Islet of Langerhans (tissue), 1 donor: ENCODE results near the gene TCF19.
"Not testable (repeated sequence)": the region's sequence is repeated elsewhere in the genome, so short reads cannot be mapped to it uniquely, and the experiment has no call there.

Source experiments
- FAIRE-seq: peaks from one replicate; lab custom pipeline; 2011; peaks lifted over from hg19 to GRCh38; lab: Jason Lieb, UNC

The TCF19 gene

DNA sequence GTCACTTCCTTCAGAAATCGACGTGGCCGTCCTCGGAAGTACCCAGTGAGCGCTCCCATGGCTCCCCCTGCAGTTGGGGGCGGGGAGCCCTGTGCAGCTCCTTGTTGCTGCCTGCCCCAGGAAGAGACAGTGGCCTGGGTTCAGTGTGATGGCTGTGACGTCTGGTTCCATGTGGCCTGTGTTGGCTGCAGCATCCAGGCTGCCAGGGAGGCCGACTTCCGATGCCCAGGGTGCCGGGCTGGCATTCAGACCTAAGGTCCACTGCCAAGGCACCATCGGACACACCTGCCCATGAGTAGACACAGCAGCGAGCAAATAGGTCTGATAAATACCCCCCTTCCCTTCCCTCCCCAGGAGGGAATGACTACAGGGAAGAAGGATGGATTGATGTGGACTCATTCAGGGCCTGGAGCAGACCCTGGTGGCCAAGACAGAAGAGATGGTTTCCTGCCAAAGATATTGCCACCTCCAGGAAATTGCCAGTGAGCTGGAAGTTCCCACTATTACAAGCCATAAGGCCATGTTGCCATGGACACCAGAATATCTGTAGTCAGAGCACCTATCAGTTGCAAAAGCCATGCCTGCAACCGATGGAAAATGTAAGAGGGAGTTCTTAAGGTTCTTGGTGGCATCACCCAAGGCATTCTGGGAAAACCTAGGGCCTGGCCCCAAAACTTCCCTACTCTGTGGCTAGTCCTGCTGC, 4.2 kb downstream of the TCF19 start:
- no peak for FAIRE-seq

DNA sequence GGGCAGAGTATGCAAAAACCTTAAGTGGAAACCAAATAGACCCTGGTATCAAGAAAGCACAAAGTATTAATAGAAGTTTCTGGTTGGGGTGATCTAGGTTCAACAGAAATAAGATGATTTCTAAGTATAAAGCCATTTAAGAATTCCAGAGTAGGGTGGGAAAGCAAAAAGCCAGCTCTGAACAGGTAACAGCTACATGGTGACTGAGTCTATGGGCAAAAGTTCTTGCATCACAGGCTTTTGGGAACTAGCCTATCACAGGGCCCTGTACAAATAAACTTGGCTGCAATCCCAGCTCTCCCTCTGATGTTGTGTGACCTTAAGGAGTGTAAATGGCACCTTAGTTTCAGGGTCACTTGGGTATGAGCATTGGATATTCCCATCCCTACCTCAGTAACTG, 5.5 kb downstream of the TCF19 start:
- FAIRE-seq = no peak

DNA sequence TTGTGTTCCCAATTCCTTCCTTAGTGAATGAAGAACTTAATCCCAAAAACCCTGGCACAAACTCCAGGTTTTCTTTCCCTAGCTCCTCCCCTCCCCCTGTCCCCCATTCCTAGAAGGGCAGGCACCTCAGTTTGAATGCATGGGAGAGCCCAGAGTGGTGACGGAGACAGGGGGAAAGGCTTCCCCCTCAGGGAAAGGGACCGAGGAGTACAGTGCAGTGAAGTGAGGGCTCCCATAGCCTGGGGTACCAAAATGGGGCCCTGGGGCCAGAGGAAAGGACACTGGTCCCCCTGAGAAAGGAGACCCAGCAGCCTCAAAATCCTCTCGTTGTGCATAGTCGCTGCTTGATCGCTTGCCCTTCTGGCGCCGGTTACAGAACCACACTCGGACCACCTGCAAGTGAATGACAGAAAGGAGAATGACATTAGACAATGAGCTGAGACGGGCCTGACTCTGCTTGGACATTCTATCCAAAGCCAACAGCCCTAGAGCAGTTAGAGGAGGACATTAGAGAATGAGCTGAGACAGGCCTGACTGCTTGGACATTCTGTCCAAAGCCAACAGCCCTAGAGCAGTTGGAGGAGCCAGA, 6.2 kb downstream of the TCF19 start:
- not testable (repeated sequence) for FAIRE-seq

DNA sequence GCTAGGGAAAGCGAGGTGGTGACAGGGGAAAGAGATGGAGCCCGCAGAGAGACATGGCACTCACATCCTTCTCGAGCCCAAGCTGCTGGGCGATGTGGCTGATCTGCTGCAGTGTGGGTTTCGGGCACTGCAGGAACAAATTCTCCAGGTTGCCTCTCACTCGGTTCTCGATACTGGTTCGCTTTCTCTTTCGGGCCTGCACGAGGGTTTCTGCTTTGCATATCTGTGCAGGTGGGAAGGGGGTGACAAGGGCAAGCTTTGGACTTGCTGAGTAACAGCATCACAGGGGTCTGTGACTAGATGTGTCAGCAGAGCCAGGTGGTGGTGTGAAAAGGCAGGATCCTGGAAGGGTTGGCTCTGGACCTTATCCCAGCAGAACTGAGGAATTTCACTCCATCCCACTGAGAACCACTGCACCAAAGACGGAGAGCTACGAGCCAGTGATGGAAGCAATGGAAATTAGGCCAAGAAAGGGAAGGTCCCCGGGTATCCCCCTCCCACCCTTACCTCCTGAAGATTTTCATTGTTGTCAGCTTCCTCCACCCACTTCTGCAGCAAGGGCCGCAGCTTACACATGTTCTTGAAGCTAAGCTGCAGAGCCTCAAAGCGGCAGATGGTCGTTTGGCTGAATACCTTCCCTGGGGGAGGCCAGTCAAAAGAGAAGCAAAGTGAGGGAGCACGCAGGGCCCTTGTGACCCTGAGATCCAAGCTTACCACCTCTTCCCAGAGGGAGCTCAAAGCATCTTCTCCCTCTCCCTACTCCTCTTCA, 6.9 kb downstream of the TCF19 start:
- FAIRE-seq = not testable (repeated sequence)

DNA sequence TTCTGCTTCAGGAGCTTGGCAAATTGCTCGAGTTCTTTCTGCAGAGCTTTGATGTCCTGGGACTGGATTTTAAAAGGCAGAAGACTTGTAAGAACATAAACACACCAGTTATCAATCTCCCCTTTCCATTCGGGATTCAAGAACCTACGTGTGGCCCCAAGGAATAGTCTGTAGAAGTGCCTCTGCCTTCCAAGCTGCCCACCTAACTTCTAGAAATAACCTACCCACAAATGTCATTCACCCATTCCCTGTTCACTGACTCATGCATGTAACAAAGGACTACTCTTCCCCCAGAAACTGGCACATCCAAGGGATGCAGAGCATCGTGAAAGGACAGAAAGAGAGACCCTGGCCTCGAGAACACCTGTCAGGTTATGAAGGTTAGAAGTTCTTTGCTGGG, 7.6 kb downstream of the TCF19 start:
- FAIRE-seq = no peak

DNA sequence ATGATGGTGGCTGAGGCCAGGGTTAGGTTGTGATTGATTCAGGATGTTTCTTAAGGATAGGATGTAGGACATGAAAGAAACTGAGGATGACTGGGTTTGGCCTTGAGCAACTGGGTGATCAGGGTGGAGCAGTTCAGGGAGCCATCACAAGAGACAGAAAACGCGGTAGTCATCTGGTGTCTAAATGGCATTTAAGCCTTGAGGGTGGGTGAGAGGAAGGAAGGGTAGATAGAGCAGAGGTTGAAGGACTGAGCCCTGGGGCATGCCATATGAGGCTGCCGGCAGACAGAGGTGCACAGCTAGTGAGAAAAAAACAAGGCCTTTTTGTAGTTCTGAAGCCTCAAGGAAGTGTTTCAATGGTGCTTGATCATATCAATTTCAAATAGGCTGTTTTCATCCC, 10.2 kb downstream of the TCF19 start:
- FAIRE-seq = no peak

DNA sequence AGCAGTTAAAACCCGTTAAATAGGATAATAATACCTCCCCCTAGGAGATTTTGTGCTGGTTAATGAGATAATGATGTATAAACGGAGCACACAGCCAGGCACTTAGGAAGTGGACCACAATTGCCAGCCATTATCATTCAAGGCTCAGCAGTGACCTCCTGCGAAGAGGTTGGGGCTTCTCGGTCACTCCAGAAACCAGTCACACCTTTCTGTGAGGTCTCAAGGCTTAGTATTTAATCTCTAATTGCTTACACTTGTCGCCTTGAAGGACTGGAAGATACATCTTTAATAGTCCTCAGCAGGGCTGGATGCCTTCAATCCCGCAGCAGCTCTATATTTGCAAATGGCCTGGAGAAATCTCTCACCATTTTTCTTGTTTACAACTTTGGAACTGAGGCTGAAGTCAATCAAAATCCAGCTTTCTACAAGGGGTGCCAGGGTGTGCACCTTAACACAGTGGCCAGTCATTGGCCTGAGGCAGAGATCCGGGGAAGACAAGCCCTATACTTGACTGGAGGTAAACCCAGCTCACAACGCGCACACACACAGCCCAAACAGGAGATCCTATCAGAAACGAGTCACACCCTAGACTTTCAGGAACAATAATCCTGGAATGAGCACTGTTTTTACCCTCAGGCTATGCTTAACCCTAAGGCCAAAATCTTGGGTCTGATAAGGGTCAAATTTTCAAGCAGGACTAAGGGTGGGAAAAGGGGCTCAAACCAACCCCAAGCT, 10.9 kb downstream of the TCF19 start:
- FAIRE-seq = no peak

DNA sequence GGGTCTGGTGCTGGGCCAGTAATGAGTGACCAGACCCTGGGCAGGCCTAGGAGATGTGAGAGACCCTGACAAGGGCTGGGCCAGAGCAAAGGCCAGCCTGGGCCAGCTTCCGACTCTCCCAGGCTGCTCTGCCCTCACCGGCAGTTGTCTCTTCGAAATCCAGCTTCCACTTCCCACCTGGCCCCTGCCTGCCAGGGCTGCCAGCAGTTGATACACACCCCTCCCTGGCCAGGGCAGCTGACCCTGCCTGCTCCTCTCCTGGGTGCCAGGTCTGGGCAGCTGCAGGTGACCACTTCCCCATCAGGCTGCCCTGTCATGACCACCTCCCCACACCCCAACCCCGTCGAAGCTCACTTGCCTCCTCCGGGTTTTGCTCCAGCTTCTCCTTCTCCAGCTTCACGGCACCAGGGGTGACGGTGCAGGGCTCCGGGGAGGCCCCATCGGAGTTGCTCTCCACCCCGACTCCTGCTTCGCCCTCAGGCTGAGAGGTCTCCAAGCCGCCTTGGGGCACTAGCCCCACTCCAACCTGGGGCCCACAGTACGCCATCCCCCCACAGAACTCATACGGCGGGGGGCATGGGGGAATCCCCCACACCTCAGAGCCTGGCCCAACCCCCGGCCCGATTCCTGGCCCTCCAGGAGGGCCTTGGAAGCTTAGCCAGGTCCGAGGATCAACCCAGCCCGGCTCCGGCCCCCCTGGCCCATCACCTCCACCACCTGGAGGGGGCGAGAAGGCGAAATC, 11.6 kb downstream of the TCF19 start:
- FAIRE-seq = not testable (repeated sequence)

DNA sequence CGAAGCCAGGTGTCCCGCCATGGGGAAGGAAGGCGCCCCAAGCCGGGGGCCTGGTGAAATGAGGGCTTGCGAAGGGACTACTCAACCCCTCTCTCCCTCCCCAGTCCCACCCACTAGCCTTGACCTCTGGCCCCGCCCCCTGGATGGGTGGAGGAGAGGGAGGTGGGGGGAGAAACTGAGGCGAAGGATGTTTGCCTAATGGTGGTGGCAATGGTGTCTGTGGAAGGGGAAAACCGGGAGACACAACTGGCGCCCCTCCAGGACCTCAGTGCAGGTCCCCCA, 12.2 kb downstream of the TCF19 start, which contains the start of gene POU5F1:
POU5F1 (minus strand) TSS at position 83 of the 282 bp plus-strand sequence; CDS start at position 21, 62 bp downstream.
- no peak for FAIRE-seq

DNA sequence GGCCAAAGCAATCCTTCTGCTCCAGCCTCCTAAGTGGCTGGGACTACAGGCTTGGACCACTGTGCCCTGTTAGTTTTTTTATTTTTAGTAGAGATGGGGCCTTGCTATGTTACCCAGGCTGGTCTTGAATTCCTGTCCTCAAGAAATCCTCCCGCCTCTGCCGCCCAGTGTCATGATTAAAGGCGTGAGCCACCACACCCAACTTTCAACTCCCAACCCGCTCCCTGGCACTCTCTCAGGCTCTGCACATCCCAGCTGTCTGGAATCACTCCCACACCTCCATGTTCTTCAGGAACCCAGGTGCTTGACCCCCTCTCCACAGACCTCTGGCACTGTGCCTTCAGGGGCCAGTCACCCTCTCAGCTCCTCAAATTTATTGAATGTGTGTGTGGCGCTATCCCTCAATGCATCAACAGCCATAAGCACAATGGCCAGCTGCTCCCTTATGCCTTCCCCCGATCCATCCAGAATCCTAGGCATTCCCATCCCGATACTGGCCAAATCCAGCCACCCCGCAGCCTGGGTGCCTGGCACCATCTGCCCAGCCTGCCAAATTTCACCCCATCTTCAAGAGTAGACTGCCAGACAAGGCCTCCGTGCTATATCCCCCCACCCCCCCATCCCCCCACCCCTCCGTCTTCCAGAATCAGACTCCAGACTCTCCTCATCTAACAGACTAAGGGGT, 12.7 kb downstream of the TCF19 start:
- FAIRE-seq = no peak

DNA sequence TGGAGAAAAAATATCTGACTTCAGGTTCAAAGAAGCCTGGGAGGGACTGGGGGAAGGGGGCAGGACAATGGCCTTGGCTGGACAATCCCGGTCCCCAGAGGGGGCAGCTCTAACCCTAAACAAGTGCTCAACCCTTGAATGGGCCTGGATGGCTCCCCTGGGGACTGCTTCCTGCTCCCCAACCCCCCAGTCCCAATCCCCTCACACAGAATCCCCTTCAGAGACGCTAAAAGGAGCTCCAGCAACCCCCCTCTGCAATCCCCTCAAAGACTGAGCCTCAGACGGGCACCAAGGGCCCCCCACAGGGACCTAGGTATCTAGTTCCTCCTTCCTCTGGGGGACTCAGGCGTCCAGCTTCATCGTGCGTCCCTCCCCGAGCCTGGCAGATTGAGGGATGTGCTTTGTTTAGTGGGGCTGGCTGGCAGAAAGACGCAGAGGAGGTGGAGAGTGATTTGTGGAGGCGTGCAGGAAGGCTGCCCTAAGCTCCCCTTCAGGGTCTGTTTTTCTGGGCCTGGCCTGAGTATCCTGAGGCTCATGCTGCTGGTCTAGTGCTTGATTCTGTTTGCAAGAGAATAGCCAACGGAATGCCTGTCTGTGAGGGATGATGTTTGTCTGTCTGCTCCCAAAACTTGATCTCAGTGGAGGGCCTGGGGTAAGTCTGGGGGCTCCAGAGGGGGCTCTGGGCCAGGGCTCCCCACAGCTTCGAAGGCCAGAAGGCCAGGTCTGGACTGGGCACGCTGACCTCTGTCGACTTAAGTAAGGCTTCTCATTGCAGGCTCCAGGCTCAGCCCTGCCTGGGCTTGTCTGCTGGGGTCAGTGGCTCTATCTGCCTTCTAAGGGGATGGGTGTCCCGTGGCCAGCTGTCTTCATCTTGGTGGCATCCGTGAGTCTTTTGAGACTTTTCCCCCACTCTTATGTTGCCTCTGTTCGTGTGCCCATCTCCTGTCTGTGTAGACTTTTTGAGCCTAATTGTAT, 13.8 kb downstream of the TCF19 start:
- FAIRE-seq = no peak

DNA sequence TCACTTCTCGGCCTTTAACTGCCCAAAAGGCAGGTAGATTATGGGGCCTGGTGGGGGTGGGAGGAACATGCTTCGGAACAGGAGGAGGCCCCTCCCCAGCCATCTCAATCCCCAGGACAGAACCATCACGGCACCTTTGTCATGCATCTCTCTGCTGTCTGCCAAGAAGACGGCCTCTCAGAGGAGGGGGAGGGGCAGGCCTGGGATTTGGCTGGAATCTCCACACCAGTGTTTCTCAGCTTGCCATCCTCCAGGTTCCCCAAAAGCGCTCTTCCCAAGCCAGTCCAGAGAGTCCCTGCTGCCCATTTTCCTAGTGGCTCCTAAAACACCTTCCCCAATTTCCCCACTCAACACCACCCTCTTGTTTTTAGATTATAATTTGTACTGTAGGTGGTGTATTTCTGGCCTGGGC, 14.6 kb downstream of the TCF19 start:
- no peak for FAIRE-seq

DNA sequence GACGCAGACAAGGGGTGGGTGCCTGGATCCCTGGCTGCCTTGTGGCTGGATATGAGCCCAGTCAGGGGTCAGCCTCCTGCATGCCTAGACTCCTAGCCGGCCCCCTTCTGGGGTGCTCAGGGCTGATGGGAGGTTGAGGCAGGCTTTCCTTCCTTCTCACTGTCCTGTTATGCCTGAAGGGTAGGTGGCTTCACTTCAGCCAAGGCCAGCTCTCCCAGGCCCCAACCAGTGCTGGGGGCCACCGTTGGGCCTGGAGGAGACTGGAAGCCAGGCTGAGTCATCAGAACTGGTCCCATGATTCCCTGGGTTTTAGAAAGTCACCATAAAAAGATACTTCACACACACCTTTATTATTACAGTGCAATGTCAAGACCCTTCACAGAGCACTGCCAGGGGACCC, 15.0 kb downstream of the TCF19 start:
- FAIRE-seq = no peak

DNA sequence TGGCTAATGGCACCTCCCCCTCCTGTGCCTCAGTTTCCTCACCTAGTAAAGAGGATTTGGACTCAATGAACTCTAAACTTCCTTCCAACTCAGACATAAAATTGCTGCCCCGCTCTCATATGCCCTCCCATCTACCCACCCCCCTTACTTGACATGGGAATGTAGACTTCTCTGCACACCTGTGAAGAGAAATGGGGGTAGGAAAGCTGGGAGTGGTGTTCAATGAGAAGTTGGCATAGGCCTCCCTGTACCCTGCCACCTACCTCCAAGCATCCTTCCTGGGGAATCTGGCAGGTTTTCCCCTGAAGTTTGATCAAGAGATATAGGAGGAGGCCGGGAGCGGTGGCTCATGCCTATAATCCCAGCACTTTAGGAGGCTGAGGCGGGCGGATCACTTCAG, 16.0 kb downstream of the TCF19 start:
- no peak for FAIRE-seq

DNA sequence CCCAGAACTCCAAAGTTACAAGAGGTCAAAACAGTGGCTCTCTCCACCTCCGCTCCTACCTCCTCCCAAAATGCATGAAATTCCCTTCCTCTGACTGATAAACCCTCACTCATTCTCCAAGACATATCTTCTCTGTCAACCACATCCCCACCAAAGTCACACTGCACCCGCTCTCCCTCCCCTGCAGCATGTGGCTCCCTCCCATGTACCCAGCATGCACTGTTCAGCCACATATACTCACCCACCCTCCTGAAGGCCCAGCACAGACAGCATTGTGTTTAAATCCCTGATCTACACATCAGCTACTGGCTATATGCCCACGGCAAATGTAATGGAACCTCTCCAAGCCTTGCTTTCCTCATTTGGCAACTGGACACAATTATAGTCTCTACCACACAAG, 17.6 kb downstream of the TCF19 start:
- FAIRE-seq = no peak

DNA sequence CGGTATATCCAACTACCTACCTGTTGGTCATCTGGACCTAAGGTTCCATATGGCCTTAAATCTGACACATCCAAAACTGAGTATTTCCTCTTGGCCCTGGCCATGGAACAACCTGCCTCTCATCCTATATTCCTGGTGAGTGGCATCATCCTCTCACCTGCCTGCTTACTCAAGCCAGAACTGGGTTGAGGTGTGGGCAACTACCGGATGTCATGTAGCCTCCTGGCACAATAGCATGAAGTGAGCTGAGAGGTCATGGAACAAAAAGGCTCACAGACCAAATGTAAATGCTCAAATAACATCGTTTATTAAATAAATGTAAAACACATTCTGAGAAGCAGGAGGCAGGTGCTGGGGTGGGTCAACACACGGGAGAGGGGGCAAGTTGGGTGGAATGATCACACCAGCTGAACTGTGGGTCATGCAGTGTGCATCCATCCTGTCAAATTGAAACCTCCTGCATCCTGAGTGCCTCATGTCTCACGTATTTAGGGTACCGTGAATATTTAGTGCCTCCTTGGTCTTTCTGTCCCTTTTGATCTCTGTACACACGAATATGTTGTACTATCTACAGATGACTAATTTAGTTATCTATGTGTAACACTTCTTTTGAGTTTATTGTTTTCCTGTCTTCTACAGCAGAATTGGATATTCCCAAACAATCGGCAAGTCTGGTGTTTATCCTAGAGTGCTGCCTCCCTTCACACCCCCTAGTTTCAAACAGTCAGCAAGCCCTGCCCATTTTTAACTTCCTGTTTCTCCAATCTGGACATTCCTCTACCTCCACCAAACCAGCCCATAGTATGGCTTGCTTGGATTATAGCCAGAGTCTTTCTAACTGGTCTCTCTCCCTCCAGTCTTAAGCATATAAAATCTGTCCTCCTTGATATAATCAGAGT, 20.0 kb downstream of the TCF19 start:
- no peak for FAIRE-seq

DNA sequence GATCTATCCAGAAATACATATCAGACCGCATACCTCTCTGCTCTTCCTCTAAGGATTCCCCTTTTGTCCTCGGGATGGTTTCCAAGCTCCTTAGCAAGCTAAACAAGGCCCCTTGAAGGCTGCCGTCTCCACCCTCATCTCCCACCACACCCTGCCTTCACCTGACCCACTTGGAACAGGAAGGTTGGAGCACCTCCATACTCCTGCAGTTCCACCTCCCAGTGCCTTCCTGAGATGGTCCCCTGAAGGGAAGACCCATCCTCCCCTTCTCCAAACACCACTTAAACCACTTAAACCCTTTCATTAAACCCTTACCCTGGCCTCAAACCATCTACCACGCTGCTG, 20.6 kb downstream of the TCF19 start:
- no peak for FAIRE-seq

DNA sequence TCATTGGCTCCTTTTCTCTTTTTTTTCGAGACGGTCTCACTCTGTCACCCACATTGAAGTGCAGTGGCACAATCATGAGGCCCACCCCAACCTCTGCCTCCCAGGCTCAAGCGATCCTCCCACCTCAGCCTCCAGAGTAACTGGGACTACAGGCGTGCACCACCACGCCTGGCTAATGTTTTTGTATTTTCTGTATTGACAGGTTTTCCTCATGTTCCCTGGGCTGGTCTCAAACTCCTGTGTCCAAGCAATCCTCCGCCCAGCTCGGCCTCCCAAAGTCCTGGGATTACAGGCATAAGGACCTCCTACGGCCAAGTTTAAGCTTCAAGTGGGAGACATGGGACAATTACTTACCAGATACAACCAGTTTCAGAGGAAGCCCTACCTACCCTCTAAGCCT, 21.5 kb downstream of the TCF19 start:
- FAIRE-seq = no peak

DNA sequence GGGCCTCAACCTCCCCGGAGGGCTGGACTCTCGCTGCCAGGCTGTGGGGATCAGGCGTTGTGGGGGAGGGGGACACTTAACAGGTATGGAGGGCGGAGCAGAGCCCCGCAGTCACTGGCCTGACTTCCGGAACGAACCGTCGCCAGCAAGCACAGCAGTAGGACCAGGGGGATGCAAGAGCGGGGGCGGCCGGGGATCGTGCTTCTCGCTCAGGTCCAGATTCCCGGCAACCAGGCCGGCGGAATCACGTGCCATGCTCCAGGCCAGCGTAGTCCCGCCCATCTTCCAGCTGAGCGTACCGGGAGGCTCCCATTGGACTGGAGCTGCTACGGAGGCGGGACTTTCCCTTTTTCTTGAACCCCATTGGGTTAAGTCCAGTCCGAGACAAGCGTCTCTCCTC, 22.1 kb downstream of the TCF19 start:
- no peak for FAIRE-seq

DNA sequence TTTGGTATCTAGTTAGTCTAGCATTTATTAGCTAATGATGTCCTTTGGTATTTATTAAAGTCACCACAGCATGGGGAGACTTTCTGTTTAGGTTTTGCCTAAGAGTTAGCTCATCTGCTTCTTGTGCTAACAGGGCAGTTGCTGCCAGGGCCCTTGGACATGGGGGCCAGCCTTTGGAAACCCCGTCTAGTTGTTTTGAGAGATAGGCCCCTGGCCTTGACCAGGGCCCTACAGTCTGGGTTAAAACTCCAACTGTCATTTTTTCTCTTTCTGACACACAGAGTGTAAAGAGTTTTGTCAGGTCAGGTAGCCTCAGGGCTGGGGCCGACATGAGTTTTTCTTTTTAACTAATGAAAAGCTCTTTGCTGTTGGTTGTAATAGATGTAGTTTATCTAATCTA, 24.9 kb downstream of the TCF19 start:
- FAIRE-seq = not testable (repeated sequence)
